ENCODE measurements around the gene TMEM131. TPM values are rescaled to one million over a fixed set of nuclear protein-coding genes. Genes with fewer than 3 reads are reported as not detected.

TMEM131 gene
- total RNA-seq, 1 donor from 2014 or later, result 28.9 TPM

GRCh38 chr2:97993926-97994325 is 1.8 kb downstream of the TMEM131 start:
- Histone ChIP-seq H3K9me3 (replicated peaks) (peaks cover 1% of the 10 kb centered on the region), H3K36me3 (no peaks in the 10 kb centered on the region), H3K27ac (replicated peaks) (no peak overlapping the region), H3K4me1 (peaks cover 63% of the 10 kb centered on the region), H3K27me3 (ENCODE audit: low read depth) (no peaks in the 10 kb centered on the region), H3K4me3 (peak overlapping the region; percentile 95)
- intact Hi-C loops (cut with micrococcal nuclease), result no loop called here
- no peak for DNase-seq
- no peak for TF ChIP-seq CTCF (IDR thresholded peaks at IDR 0.05; ENCODE audit: borderline replicate concordance)

- Histone ChIP-seq H3K4me1 (peaks cover 63% of the 10 kb centered on the region), H3K27me3 (ENCODE audit: low read depth) (no peaks in the 10 kb centered on the region), H3K4me3 (peak overlapping the region; percentile 95), H3K27ac (replicated peaks) (no peak overlapping the region), H3K36me3 (no peaks in the 10 kb centered on the region), H3K9me3 (replicated peaks) (peaks cover 9% of the 10 kb centered on the region)
- intact Hi-C loops (cut with micrococcal nuclease), result no loop called here
- TF ChIP-seq CTCF (IDR thresholded peaks at IDR 0.05; ENCODE audit: borderline replicate concordance), result no peak
- no peak for DNase-seq
Observed at GRCh38 chr2:97992836-97993825, 2.6 kb downstream of the TMEM131 start.

GRCh38 chr2:97991081-97991856 is 4.5 kb downstream of the TMEM131 start:
- intact Hi-C loops (cut with micrococcal nuclease), result no loop called here
- Histone ChIP-seq H3K9me3 (replicated peaks) (peaks cover 15% of the 10 kb centered on the region), H3K4me1 (peaks cover 58% of the 10 kb centered on the region), H3K27ac (replicated peaks) (no peak overlapping the region), H3K27me3 (ENCODE audit: low read depth) (no peaks in the 10 kb centered on the region), H3K4me3 (no peak overlapping the region), H3K36me3 (no peaks in the 10 kb centered on the region)
- no peak for DNase-seq
- no peak for TF ChIP-seq CTCF (IDR thresholded peaks at IDR 0.05; ENCODE audit: borderline replicate concordance)

- intact Hi-C loops (cut with micrococcal nuclease), result no loop called here
- Histone ChIP-seq H3K27me3 (ENCODE audit: low read depth) (no peaks in the 10 kb centered on the region), H3K4me1 (peaks cover 49% of the 10 kb centered on the region), H3K36me3 (no peaks in the 10 kb centered on the region), H3K4me3 (no peak overlapping the region), H3K9me3 (replicated peaks) (peaks cover 15% of the 10 kb centered on the region), H3K27ac (replicated peaks) (no peak overlapping the region)
- no peak for TF ChIP-seq CTCF (IDR thresholded peaks at IDR 0.05; ENCODE audit: borderline replicate concordance)
- DNase-seq, result no peak
Observed at GRCh38 chr2:97988722-97989121, 7.0 kb downstream of the TMEM131 start.

- H3K27me3 ChIP-seq (ENCODE audit: low read depth), result no peaks in the 10 kb centered on the region
- H3K27ac ChIP-seq (replicated peaks), result no peak overlapping the region
- intact Hi-C loops (cut with micrococcal nuclease), result no loop called here
- no peak for TF ChIP-seq CTCF (IDR thresholded peaks at IDR 0.05; ENCODE audit: borderline replicate concordance)
- no peaks in the 10 kb centered on the region for H3K36me3 ChIP-seq
- peaks cover 15% of the 10 kb centered on the region for H3K9me3 ChIP-seq (replicated peaks)
- H3K4me3 ChIP-seq, result no peak overlapping the region
- H3K4me1 ChIP-seq, result peaks cover 34% of the 10 kb centered on the region
- DNase-seq, result no peak
Observed at GRCh38 chr2:97985998-97986397, 9.8 kb downstream of the TMEM131 start.

All from left ventricle myocardium inferior (tissue), 1 donor.